HepG2 (cell line): Measurements from ENCODE around the gene INTS3. TPM values are rescaled to one million over a fixed set of nuclear protein-coding genes. Genes with fewer than 3 reads are reported as not detected.

ENCODE experiments used
- AHR ChIP-seq: IDR thresholded peaks from 2 replicates; pipeline ENCODE4 v1.6.1; 2018; ENCODE audit warnings: missing genetic modification reagents, missing compliant biosample characterization
- CC2D1A ChIP-seq: sonication (generic); formaldehyde crosslinking; IDR thresholded peaks from 2 replicates; pipeline ENCODE4 v1.8.1; 2023; ENCODE audit warnings: mild to moderate bottlenecking, missing genetic modification reagents
- DR1 ChIP-seq: sonication (generic); formaldehyde crosslinking; IDR thresholded peaks from 2 replicates; pipeline ENCODE4 v1.8.0; 2021; ENCODE audit warnings: mild to moderate bottlenecking, missing genetic modification reagents, inconsistent platforms
- ETV5 ChIP-seq: IDR thresholded peaks from 2 replicates; pipeline ENCODE4 v1.6.1; 2018; ENCODE audit warnings: missing biosample characterization, missing genetic modification reagents, inconsistent platforms, borderline replicate concordance
- KDM5B ChIP-seq: sonication (generic); formaldehyde crosslinking; IDR thresholded peaks from 2 replicates; pipeline ENCODE4 v1.4.0; 2020; ENCODE audit warnings: missing genetic modification reagents, mild to moderate bottlenecking, borderline replicate concordance
- REL ChIP-seq: sonication (generic); formaldehyde crosslinking; conservative IDR thresholded peaks from 2 replicates; pipeline ENCODE4 v1.8.0; 2022; ENCODE audit warnings: mild to moderate bottlenecking, missing genetic modification reagents, moderate library complexity
- ZNF562 ChIP-seq: sonication (generic); formaldehyde crosslinking; IDR thresholded peaks from 2 replicates; pipeline ENCODE4 v1.8.0; 2022; ENCODE audit warnings: missing genetic modification reagents, borderline replicate concordance
- ZNF614 ChIP-seq: IDR thresholded peaks from 2 replicates; pipeline ENCODE4 v1.6.1; 2018; ENCODE audit warnings: missing biosample characterization, missing genetic modification reagents, inconsistent platforms, borderline replicate concordance
- ZNF709 ChIP-seq: sonication (generic); formaldehyde crosslinking; IDR thresholded peaks from 2 replicates; pipeline ENCODE4 v1.5.0; 2020; ENCODE audit warnings: mild to moderate bottlenecking, missing genetic modification reagents
- ZNF761 ChIP-seq: sonication (generic); formaldehyde crosslinking; conservative IDR thresholded peaks from 2 replicates; pipeline ENCODE4 v1.4.0; 2020; ENCODE audit warnings: mild to moderate bottlenecking, missing genetic modification reagents
- ZSCAN31 ChIP-seq: sonication (generic); formaldehyde crosslinking; IDR thresholded peaks from 2 replicates; pipeline ENCODE4 v1.5.0; 2020; ENCODE audit warnings: low read depth, mild to moderate bottlenecking, missing genetic modification reagents
- polyA plus RNA-seq, 8 experiments: library from polyadenylated mRNA; depleted of rRNA in 3 of 8; stranded (reverse) in 7 of 8; unstranded in 1 of 8; fragments of >200 nt; fragmentation: Illumina TruSeq in 4 of 8; extraction: Trizol in 4 of 8; gene quantifications; 2 replicates each; pipeline versions ENCODE4 v1.2.1 to v1.2.3, GENCODE V29; 2011 to 2016; ENCODE audit warnings: low read depth in 4 of 8, missing spikeins in 1 of 8, mixed read lengths in 1 of 8; ENCODE audit not compliant: insufficient read depth in 1 of 8
- total RNA-seq, 5 experiments: library from RNA; depleted of rRNA; stranded (reverse); fragments of >200 nt; fragmentation: Illumina TruSeq; extraction: Trizol; gene quantifications; 2 replicates each; pipeline ENCODE4 v1.2.3, GENCODE V29; 2016; ENCODE audit warnings: low read depth in 1 of 5
- TF ChIP-seq, protein P1 (sequence below): sonication (generic); formaldehyde crosslinking; IDR thresholded peaks from 2 replicates; pipeline ENCODE4 v1.8.0; 2022; ENCODE audit warnings: mild to moderate bottlenecking, missing genetic modification reagents
- TF ChIP-seq, protein P2 (sequence below): sonication (generic); formaldehyde crosslinking; IDR thresholded peaks from 2 replicates; pipeline ENCODE4 v1.4.0; 2020; ENCODE audit warnings: missing genetic modification reagents, borderline replicate concordance
- TF ChIP-seq, protein P3 (sequence below): IDR thresholded peaks from 2 replicates; pipeline ENCODE4 v1.6.1; 2012; ENCODE audit warnings: inconsistent platforms
- TF ChIP-seq, protein P4 (sequence below): sonication (generic); formaldehyde crosslinking; IDR thresholded peaks from 2 replicates; pipeline ENCODE4 v1.4.0; 2020; ENCODE audit warnings: missing genetic modification reagents
- TF ChIP-seq, protein P5 (sequence below): sonication (generic); formaldehyde crosslinking; IDR thresholded peaks from 2 replicates; pipeline ENCODE4 v1.4.0; 2020; ENCODE audit warnings: mild to moderate bottlenecking, missing genetic modification reagents

INTS3 gene
- total and polyA plus RNA-seq, 2 of the 13 experiments (the other 11 are each of a cell fraction or from before 2014, with no cell fraction given): 17.2 to 27.2 TPM

DNA sequence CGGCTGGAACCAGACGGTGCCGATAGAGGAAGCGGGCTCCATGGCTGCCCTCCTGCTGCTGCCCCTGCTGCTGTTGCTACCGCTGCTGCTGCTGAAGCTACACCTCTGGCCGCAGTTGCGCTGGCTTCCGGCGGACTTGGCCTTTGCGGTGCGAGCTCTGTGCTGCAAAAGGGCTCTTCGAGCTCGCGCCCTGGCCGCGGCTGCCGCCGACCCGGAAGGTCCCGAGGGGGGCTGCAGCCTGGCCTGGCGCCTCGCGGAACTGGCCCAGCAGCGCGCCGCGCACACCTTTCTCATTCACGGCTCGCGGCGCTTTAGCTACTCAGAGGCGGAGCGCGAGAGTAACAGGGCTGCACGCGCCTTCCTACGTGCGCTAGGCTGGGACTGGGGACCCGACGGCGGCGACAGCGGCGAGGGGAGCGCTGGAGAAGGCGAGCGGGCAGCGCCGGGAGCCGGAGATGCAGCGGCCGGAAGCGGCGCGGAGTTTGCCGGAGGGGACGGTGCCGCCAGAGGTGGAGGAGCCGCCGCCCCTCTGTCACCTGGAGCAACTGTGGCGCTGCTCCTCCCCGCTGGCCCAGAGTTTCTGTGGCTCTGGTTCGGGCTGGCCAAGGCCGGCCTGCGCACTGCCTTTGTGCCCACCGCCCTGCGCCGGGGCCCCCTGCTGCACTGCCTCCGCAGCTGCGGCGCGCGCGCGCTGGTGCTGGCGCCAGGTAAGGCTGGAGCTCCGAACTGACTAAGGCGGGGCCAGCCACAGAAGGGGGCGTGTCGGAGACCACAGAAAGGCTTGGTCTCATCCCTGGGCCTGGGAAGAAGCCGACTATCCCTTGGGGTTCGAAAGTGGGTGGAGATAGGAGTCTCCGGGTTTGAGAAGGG lies 47.8 kb downstream of the INTS3 start (continued):
- TF ChIP-seq, protein P1, sequence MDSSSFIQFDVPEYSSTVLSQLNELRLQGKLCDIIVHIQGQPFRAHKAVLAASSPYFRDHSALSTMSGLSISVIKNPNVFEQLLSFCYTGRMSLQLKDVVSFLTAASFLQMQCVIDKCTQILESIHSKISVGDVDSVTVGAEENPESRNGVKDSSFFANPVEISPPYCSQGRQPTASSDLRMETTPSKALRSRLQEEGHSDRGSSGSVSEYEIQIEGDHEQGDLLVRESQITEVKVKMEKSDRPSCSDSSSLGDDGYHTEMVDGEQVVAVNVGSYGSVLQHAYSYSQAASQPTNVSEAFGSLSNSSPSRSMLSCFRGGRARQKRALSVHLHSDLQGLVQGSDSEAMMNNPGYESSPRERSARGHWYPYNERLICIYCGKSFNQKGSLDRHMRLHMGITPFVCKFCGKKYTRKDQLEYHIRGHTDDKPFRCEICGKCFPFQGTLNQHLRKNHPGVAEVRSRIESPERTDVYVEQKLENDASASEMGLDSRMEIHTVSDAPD: no peak
- TF ChIP-seq ZSCAN31 (CRISPR knock-in tag) (peak; percentile 46; the same call in 1 of the 2 replicates), KDM5B (CRISPR knock-in tag) (peak; percentile 94), DR1 (CRISPR knock-in tag) (peak; percentile 52; the same call in 1 of the 2 replicates), AHR (CRISPR knock-in tag) (peak; percentile 81; the same call in 1 of the 2 replicates), REL (CRISPR knock-in tag) (0 out of 2 replicates have a peak, but pooled peaks have one; percentile 30), ZNF709 (CRISPR knock-in tag) (peak; percentile 90), CC2D1A (CRISPR knock-in tag) (no peak), ZNF562 (CRISPR knock-in tag) (no peak), ETV5 (CRISPR knock-in tag) (peak; percentile 56), ZNF761 (CRISPR knock-in tag) (peak; percentile 51; the same call in 1 of the 2 replicates), ZNF614 (peak; percentile 24; the same call in 1 of the 2 replicates)
- TF ChIP-seq, protein P2, sequence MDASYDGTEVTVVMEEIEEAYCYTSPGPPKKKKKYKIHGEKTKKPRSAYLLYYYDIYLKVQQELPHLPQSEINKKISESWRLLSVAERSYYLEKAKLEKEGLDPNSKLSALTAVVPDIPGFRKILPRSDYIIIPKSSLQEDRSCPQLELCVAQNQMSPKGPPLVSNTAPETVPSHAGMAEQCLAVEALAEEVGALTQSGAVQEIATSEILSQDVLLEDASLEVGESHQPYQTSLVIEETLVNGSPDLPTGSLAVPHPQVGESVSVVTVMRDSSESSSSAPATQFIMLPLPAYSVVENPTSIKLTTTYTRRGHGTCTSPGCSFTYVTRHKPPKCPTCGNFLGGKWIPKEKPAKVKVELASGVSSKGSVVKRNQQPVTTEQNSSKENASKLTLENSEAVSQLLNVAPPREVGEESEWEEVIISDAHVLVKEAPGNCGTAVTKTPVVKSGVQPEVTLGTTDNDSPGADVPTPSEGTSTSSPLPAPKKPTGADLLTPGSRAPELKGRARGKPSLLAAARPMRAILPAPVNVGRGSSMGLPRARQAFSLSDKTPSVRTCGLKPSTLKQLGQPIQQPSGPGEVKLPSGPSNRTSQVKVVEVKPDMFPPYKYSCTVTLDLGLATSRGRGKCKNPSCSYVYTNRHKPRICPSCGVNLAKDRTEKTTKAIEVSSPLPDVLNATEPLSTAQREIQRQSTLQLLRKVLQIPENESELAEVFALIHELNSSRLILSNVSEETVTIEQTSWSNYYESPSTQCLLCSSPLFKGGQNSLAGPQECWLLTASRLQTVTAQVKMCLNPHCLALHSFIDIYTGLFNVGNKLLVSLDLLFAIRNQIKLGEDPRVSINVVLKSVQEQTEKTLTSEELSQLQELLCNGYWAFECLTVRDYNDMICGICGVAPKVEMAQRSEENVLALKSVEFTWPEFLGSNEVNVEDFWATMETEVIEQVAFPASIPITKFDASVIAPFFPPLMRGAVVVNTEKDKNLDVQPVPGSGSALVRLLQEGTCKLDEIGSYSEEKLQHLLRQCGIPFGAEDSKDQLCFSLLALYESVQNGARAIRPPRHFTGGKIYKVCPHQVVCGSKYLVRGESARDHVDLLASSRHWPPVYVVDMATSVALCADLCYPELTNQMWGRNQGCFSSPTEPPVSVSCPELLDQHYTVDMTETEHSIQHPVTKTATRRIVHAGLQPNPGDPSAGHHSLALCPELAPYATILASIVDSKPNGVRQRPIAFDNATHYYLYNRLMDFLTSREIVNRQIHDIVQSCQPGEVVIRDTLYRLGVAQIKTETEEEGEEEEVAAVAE (CRISPR knock-in tag): no peak
- TF ChIP-seq, protein P3, sequence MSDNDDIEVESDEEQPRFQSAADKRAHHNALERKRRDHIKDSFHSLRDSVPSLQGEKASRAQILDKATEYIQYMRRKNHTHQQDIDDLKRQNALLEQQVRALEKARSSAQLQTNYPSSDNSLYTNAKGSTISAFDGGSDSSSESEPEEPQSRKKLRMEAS: peak; percentile 75; the same call in 1 of the 2 replicates
- TF ChIP-seq, protein P4, sequence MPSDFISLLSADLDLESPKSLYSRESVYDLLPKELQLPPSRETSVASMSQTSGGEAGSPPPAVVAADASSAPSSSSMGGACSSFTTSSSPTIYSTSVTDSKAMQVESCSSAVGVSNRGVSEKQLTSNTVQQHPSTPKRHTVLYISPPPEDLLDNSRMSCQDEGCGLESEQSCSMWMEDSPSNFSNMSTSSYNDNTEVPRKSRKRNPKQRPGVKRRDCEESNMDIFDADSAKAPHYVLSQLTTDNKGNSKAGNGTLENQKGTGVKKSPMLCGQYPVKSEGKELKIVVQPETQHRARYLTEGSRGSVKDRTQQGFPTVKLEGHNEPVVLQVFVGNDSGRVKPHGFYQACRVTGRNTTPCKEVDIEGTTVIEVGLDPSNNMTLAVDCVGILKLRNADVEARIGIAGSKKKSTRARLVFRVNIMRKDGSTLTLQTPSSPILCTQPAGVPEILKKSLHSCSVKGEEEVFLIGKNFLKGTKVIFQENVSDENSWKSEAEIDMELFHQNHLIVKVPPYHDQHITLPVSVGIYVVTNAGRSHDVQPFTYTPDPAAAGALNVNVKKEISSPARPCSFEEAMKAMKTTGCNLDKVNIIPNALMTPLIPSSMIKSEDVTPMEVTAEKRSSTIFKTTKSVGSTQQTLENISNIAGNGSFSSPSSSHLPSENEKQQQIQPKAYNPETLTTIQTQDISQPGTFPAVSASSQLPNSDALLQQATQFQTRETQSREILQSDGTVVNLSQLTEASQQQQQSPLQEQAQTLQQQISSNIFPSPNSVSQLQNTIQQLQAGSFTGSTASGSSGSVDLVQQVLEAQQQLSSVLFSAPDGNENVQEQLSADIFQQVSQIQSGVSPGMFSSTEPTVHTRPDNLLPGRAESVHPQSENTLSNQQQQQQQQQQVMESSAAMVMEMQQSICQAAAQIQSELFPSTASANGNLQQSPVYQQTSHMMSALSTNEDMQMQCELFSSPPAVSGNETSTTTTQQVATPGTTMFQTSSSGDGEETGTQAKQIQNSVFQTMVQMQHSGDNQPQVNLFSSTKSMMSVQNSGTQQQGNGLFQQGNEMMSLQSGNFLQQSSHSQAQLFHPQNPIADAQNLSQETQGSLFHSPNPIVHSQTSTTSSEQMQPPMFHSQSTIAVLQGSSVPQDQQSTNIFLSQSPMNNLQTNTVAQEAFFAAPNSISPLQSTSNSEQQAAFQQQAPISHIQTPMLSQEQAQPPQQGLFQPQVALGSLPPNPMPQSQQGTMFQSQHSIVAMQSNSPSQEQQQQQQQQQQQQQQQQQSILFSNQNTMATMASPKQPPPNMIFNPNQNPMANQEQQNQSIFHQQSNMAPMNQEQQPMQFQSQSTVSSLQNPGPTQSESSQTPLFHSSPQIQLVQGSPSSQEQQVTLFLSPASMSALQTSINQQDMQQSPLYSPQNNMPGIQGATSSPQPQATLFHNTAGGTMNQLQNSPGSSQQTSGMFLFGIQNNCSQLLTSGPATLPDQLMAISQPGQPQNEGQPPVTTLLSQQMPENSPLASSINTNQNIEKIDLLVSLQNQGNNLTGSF (CRISPR knock-in tag): peak; percentile 85; the same call in 1 of the 2 replicates
- TF ChIP-seq, protein P5, sequence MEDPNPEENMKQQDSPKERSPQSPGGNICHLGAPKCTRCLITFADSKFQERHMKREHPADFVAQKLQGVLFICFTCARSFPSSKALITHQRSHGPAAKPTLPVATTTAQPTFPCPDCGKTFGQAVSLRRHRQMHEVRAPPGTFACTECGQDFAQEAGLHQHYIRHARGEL (CRISPR knock-in tag): peak; percentile 55; the same call in 1 of the 2 replicates
